GM12878 (cell line): ENCODE measurements around the gene PPEF1. TPM values are rescaled to one million over a fixed set of nuclear protein-coding genes. Genes with fewer than 3 reads are reported as not detected.

Experiments
- ATAC-seq: fragments of 200-7000 bp; cut with Tn5 transposase; 3 replicates; pipeline ENCODE4 v1.9.1; 2020; ENCODE audit warnings: mild to moderate bottlenecking, moderate library complexity
- BruUV-seq: library from RNA; stranded (reverse); fragments of 400-500 nt; replicated peaks from 2 replicates; lab custom pipeline; 2021; lab: Mats Ljungman, UMichigan
- CTCF ChIA-PET: fragments of 300-600 bp; sonication (Branson Sonifier 250); formaldehyde crosslinking; extraction: SDS; loops from one replicate; lab custom pipeline; 2021; ENCODE audit warnings: inconsistent platforms; lab: Yijun Ruan, JAX
- POLR2A ChIA-PET: fragments of 350-600 bp; formaldehyde crosslinking; extraction: SDS; loops from one replicate; lab custom pipeline; 2021; ENCODE audit warnings: inconsistent platforms; lab: Charles Lee
- RAD21 ChIA-PET: fragments of 300-600 bp; sonication (Branson Sonifier 250); formaldehyde crosslinking; loops from one replicate; lab custom pipeline; 2023; ENCODE audit warnings: antibody characterized with exemption; ENCODE audit not compliant: unreplicated experiment; lab: Charles Lee
- SMC1A ChIA-PET: fragments of 300-600 bp; sonication (Branson Sonifier 250); formaldehyde crosslinking; loops from one replicate; lab custom pipeline; 2023; ENCODE audit not compliant: unreplicated experiment, uncharacterized antibody; lab: Charles Lee
- DNase-seq: peaks from one replicate; pipeline ENCODE4 v3.0.0-alpha.2; 2011; ENCODE audit warnings: low read depth, low spot score
- FAIRE-seq: peaks from 3 replicates; lab custom pipeline; 2011; peaks lifted over from hg19 to GRCh38; lab: Jason Lieb, UNC
- H2AFZ ChIP-seq: 2 replicates; pipeline ENCODE4 v1.6.0; 2011; ENCODE audit warnings: low read depth, low read length, control low read depth; ENCODE audit not compliant: control insufficient read depth
- H3K27ac ChIP-seq: 2 replicates; pipeline ENCODE4 v1.5.1; 2011; ENCODE audit warnings: control low read depth; ENCODE audit not compliant: control insufficient read depth, insufficient read depth
- H3K27me3 ChIP-seq, 2 experiments: replicated peaks in 1 of 2; 2 replicates each; pipeline versions ENCODE4 v1.6.0 to v1.6.1; 2011; ENCODE audit warnings: low read length in 1 of 2; ENCODE audit not compliant: control insufficient read depth in 2 of 2, insufficient read depth in 2 of 2
- H3K36me3 ChIP-seq, 2 experiments: 2 replicates each; pipeline ENCODE4 v1.5.1; 2011; ENCODE audit warnings: low read length in 1 of 2; ENCODE audit not compliant: control insufficient read depth in 2 of 2, insufficient read depth in 2 of 2
- H3K4me1 ChIP-seq: 2 replicates; pipeline ENCODE4 v1.6.1; 2011; ENCODE audit warnings: mild to moderate bottlenecking, low read length, moderate library complexity, mixed read lengths; ENCODE audit not compliant: control insufficient read depth, insufficient read depth
- H3K4me2 ChIP-seq: 2 replicates; pipeline ENCODE4 v1.6.0; 2011; ENCODE audit warnings: control low read depth; ENCODE audit not compliant: control insufficient read depth, insufficient read depth
- H3K4me3 ChIP-seq: fragments of 200-600 bp; sonication (generic); 2 replicates; pipeline ENCODE4 v1.5.1; 2016
- H3K79me2 ChIP-seq: 2 replicates; pipeline ENCODE4 v1.6.0; 2011; ENCODE audit warnings: low read length; ENCODE audit not compliant: control insufficient read depth, insufficient read depth
- H3K9ac ChIP-seq: 2 replicates; pipeline ENCODE4 v1.8.0; 2011; ENCODE audit warnings: low read length, control low read depth, mixed read lengths; ENCODE audit not compliant: control insufficient read depth, insufficient read depth
- H3K9me3 ChIP-seq: replicated peaks from 3 replicates; pipeline ENCODE4 v1.5.1; 2011; ENCODE audit warnings: mild to moderate bottlenecking, low read length; ENCODE audit not compliant: control insufficient read depth, insufficient read depth
- H4K20me1 ChIP-seq: 2 replicates; pipeline ENCODE4 v1.6.0; 2011; ENCODE audit not compliant: control insufficient read depth, insufficient read depth
- BCL11A ChIP-seq: IDR thresholded peaks from 2 replicates; pipeline ENCODE4 v1.6.1; 2011; ENCODE audit warnings: low read depth, low read length
- DPF2 ChIP-seq: fragments of 450-650 bp; IDR thresholded peaks from 2 replicates; pipeline ENCODE4 v1.6.1; 2017; ENCODE audit warnings: mild to moderate bottlenecking
- HCFC1 ChIP-seq: fragments of 150-350 bp; IDR thresholded peaks from 2 replicates; pipeline ENCODE4 v1.6.1; 2014; ENCODE audit warnings: low read length
- HDGF ChIP-seq: fragments of 450-650 bp; IDR thresholded peaks from 2 replicates; pipeline ENCODE4 v1.6.1; 2016; ENCODE audit warnings: antibody characterized with exemption
- WGBS: methylation state at CpG from one replicate; pipeline ENCODE4 v1.1.6; 2016; ENCODE audit warnings: low lambda C conversion rate; ENCODE audit not compliant: insufficient replicate concordance, insufficient coverage; ENCODE audit errors: missing lambda C conversion rate; 5-methylcytosine and 5-hydroxymethylcytosine counted together
- in situ Hi-C: fragments of 300-500 bp; cut with MboI; formaldehyde crosslinking; loops from 9 replicates; pipeline ENCODE4 v1.14.3; 2018; ENCODE audit warnings: mixed read lengths
- intact Hi-C: fragments of 100-400 bp; cut with micrococcal nuclease; formaldehyde crosslinking; loops from one replicate; pipeline ENCODE4 v1.14.2; 2022; ENCODE audit not compliant: unreplicated experiment
- polyA plus RNA-seq, 11 experiments: library from polyadenylated mRNA; depleted of rRNA in 4 of 11; unstranded in 6 of 11; stranded (reverse) in 5 of 11; fragments of >200 nt; fragmentation: Nextera tagmentation in 4 of 11; fragmentation: Illumina TruSeq in 1 of 11; extraction: Ambion mirVana in 4 of 11; extraction: Trizol in 1 of 11; gene quantifications; 1 replicate in 1 of 11; 2 replicates in 10 of 11; pipeline versions ENCODE4 v1.2.1 to v1.2.3, GENCODE V29; 2011 to 2016; ENCODE audit warnings: inconsistent platforms in 2 of 11, missing spikeins in 2 of 11, low read depth in 1 of 11
- total RNA-seq, 4 experiments: library from RNA; depleted of rRNA in 3 of 4; stranded (reverse); fragments of >200 nt in 3 of 4; fragmentation: Illumina TruSeq in 1 of 4; extraction: Trizol in 1 of 4; gene quantifications; 2 replicates each; pipeline versions ENCODE4 v1.2.1 to v1.2.3, GENCODE V29; 2013 to 2021
- TF ChIP-seq, protein P1 (sequence below): fragments of 450-650 bp; IDR thresholded peaks from 2 replicates; pipeline ENCODE4 v1.6.1; 2018; ENCODE audit warnings: mild to moderate bottlenecking, low read depth, moderate library complexity; ENCODE audit not compliant: partially characterized antibody
- TF ChIP-seq, protein P2 (sequence below): IDR thresholded peaks from 2 replicates; pipeline ENCODE4 v1.6.1; 2012; ENCODE audit warnings: low read depth, low read length, improper control_type of control experiment
- TF ChIP-seq, protein P3 (sequence below): fragments of 450-650 bp; formaldehyde crosslinking; IDR thresholded peaks from 2 replicates; pipeline ENCODE4 v1.4.0; 2022; ENCODE audit warnings: mild to moderate bottlenecking, moderate library complexity
- TF ChIP-seq, protein P4 (sequence below): fragments of 150-350 bp; IDR thresholded peaks from 2 replicates; pipeline ENCODE4 v1.6.1; 2016; ENCODE audit warnings: low read depth, low read length

PPEF1 gene
- total and polyA plus RNA-seq, 10 of the 15 experiments (the other 5 are each of a cell fraction or from before 2014, with no cell fraction given): 0.24 to 2.2 (median 0.50) TPM

DNA sequence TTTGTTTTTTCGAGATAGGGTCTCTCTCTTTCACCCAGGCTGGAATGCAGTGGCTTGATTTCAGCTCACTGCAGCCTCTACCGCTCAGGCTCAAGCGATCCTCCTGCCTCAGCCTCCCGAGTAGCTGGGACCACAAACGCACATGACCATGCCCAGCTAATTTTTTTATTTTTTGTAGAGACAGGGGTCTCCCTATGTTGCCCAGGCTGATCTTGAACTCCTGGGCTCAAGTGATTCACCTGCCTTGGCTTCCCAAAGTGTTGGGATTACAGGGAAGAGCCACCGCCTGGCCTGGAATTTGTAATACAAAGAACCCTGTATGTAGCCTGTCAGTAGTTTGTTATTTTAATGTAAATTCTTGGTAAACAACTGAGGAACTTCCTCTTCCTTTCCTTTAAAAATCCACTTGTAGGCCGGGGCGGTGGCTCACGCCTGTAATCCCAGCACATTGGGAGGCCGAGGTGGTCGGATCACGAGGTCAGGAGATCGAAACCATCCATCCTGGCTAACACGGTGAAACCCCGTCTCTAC is 157.0 kb downstream of the PPEF1 start:
- FAIRE-seq: no peak
- intact Hi-C loops (no loop called here), in situ Hi-C loops (no loop called here)
- no peaks in the 10 kb centered on the region for H3K79me2 ChIP-seq
- SMC1A ChIA-PET: interaction anchor here (0.7 to 0.9 kb wide), 2 partner anchors 8 to 97 kb away, joined by 3 read pairs; no protein-coding TSS in a partner anchor
- H3K27ac ChIP-seq: no peak overlapping the region
- no peak overlapping the region for H3K9ac ChIP-seq
- H3K36me3 ChIP-seq: no peaks in the 10 kb centered on the region
- TF ChIP-seq, protein P1, sequence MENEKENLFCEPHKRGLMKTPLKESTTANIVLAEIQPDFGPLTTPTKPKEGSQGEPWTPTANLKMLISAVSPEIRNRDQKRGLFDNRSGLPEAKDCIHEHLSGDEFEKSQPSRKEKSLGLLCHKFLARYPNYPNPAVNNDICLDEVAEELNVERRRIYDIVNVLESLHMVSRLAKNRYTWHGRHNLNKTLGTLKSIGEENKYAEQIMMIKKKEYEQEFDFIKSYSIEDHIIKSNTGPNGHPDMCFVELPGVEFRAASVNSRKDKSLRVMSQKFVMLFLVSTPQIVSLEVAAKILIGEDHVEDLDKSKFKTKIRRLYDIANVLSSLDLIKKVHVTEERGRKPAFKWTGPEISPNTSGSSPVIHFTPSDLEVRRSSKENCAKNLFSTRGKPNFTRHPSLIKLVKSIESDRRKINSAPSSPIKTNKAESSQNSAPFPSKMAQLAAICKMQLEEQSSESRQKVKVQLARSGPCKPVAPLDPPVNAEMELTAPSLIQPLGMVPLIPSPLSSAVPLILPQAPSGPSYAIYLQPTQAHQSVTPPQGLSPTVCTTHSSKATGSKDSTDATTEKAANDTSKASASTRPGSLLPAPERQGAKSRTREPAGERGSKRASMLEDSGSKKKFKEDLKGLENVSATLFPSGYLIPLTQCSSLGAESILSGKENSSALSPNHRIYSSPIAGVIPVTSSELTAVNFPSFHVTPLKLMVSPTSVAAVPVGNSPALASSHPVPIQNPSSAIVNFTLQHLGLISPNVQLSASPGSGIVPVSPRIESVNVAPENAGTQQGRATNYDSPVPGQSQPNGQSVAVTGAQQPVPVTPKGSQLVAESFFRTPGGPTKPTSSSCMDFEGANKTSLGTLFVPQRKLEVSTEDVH: no peak
- TF ChIP-seq HDGF (no peak), HCFC1 (no peak), DPF2 (no peak), BCL11A (no peak)
- TF ChIP-seq, protein P2, sequence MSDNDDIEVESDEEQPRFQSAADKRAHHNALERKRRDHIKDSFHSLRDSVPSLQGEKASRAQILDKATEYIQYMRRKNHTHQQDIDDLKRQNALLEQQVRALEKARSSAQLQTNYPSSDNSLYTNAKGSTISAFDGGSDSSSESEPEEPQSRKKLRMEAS: no peak
- TF ChIP-seq, protein P3, sequence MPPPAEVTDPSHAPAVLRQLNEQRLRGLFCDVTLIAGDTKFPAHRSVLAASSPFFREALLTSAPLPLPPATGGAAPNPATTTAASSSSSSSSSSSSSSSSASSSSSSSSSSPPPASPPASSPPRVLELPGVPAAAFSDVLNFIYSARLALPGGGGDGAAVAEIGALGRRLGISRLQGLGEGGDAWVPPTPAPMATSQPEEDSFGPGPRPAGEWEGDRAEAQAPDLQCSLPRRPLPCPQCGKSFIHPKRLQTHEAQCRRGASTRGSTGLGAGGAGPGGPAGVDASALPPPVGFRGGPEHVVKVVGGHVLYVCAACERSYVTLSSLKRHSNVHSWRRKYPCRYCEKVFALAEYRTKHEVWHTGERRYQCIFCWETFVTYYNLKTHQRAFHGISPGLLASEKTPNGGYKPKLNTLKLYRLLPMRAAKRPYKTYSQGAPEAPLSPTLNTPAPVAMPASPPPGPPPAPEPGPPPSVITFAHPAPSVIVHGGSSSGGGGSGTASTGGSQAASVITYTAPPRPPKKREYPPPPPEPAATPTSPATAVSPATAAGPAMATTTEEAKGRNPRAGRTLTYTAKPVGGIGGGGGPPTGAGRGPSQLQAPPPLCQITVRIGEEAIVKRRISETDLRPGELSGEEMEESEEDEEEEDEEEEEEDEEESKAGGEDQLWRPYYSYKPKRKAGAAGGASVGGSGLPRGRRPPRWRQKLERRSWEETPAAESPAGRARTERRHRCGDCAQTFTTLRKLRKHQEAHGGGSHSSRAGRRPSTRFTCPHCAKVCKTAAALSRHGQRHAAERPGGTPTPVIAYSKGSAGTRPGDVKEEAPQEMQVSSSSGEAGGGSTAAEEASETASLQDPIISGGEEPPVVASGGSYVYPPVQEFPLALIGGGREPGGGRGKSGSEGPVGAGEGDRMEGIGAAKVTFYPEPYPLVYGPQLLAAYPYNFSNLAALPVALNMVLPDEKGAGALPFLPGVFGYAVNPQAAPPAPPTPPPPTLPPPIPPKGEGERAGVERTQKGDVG (CRISPR knock-in tag): no peak
- TF ChIP-seq, protein P4, sequence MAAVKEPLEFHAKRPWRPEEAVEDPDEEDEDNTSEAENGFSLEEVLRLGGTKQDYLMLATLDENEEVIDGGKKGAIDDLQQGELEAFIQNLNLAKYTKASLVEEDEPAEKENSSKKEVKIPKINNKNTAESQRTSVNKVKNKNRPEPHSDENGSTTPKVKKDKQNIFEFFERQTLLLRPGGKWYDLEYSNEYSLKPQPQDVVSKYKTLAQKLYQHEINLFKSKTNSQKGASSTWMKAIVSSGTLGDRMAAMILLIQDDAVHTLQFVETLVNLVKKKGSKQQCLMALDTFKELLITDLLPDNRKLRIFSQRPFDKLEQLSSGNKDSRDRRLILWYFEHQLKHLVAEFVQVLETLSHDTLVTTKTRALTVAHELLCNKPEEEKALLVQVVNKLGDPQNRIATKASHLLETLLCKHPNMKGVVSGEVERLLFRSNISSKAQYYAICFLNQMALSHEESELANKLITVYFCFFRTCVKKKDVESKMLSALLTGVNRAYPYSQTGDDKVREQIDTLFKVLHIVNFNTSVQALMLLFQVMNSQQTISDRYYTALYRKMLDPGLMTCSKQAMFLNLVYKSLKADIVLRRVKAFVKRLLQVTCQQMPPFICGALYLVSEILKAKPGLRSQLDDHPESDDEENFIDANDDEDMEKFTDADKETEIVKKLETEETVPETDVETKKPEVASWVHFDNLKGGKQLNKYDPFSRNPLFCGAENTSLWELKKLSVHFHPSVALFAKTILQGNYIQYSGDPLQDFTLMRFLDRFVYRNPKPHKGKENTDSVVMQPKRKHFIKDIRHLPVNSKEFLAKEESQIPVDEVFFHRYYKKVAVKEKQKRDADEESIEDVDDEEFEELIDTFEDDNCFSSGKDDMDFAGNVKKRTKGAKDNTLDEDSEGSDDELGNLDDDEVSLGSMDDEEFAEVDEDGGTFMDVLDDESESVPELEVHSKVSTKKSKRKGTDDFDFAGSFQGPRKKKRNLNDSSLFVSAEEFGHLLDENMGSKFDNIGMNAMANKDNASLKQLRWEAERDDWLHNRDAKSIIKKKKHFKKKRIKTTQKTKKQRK: no peak
- H3K27me3 ChIP-seq: no peaks in the 10 kb centered on the region
- POLR2A ChIA-PET: no interaction called here
- BruUV-seq: no TSS peak
- H3K4me3 ChIP-seq: no peak overlapping the region
- no peaks in the 10 kb centered on the region; the same call in 2 of the 3 replicates for H3K9me3 ChIP-seq
- CTCF ChIA-PET: no interaction called here
- 85% methylated on average over 15 of the region's 15 CpGs for WGBS
- no peaks in the 10 kb centered on the region for H4K20me1 ChIP-seq
- H3K4me1 ChIP-seq: no peaks in the 10 kb centered on the region
- H2AFZ ChIP-seq: no peak overlapping the region
- ATAC-seq: no peak
- DNase-seq: no peak
- RAD21 ChIA-PET: no interaction called here
- H3K4me2 ChIP-seq: no peak overlapping the region
